Activated naive CD8-positive, alpha-beta T cell treated with anti-CD3 and anti-CD28 coated beads, Interleukin-2, amount 50 U/mL, for 16 hours (primary cell): ENCODE measurements around the gene CD276.
"Not testable (repeated sequence)": the region's sequence is repeated elsewhere in the genome, so short reads cannot be mapped to it uniquely, and the experiment has no call there.

Source experiments
- DNase-seq: peaks from one replicate; pipeline ENCODE4 v3.0.0-alpha.2; 2020; ENCODE audit warnings: low read depth, low spot score

CD276 gene

DNA sequence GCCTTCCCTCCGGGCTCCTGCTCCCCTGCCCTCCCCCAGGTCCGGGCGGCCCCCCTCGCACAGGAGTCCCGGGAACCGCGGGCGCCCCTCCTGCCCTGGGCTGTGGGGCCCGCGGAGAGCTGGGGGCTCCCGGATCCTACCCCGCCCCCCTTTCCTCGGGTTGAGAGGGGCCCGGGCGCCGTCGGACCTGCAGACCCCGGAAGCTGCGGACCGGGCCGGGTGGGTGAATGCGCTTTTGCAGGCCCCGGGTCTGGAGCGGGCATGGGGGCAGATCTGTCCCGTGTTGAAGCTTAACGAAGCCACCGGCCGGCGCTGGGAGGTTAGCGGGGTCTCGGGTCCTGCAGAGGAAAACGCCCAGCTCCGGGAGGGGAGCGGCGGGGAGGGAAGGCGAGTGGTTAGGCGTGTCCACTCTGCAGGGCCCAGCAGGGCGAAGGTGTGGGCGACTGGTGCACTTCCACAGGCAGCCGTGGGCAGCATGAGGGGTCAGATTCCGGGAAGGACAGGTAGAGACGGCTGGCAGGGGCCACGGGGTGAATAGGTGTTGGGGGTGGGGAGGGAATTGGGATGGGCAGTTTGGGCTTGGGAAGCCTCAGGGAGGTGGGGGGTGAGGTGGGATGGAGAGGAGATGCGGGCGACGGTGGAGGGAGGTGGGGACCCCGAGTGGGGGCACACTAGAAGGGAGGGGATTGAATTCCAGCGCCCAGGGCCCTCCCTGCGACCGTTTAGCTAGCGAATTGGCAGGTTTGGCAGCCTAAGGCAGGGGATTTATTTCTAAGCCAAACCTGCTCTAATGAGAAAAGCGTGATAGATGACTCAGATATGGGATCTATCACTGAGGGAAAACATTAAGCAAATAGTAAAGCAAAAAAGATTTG lies 635 bp downstream of the CD276 start:
- no peak for DNase-seq

GRCh38 chr15:73685981-73686380 lies 1.8 kb downstream of the CD276 start:
- DNase-seq: no peak

DNA sequence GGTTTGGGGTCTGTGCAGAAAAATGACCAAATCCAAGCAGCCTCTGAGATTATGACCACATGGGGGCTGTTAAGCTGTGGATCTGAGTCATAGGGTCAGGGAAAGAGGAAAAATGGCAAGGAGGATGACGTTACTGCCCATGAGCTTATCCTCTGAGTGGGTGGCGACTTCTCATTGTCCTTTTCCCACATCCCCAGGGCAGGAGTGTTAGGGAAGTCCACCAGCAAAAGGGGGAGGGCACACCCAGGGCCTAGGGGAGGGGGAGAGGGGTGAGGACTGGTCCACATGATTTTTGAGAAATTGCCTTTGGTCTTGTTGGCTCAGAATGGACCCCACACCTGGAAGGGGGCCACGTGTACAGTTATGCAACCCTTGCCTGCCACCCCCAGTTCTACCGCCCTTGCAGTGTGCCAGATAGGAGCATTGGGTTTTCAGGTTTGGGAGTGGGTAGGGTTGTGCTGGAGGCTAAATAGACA lies 2.6 kb downstream of the CD276 start:
- DNase-seq: no peak

DNA sequence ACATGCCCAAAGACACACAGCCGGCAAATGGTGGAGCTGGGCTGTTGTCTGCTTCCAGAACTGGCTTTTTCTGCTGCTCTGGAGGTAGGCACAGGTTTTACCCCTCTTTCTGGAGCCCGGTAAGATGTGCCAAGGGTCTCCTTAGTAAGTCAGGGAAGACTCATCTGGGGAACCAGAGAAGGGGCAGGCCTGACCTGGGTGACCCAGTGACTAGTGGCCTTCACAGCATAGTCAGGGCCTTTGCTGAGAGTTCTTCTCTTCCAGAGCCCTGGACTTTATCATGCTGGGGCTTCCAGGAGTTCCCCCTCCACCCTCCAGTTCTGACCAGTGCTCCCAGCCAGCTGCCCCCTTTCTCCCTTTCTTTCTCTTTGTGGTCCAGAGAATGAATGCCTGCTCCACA lies 3.2 kb downstream of the CD276 start:
- DNase-seq: no peak

DNA sequence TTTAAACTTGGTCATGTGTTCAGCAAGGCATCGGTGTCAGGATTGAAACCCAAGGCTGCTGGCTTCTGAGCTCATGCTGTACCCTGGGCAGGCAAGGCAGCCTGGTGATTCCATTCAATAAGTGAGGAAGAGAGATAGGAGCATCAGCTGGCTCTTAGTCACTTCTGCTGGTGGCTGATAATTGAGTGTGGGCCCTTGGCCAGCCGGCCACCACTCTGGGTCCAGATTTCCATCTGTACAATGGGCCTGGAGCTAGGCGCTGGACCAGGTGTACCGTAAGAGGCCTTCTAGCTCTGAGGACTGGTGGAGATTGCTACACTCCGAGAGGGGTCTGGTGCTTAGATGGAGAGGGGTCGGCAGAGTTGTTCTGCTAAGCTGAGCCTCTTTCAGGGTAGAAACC lies 4.3 kb downstream of the CD276 start:
- no peak for DNase-seq

- no peak for DNase-seq
Measured at GRCh38 chr15:73691396-73691795, 7.2 kb downstream of the CD276 start.

DNA sequence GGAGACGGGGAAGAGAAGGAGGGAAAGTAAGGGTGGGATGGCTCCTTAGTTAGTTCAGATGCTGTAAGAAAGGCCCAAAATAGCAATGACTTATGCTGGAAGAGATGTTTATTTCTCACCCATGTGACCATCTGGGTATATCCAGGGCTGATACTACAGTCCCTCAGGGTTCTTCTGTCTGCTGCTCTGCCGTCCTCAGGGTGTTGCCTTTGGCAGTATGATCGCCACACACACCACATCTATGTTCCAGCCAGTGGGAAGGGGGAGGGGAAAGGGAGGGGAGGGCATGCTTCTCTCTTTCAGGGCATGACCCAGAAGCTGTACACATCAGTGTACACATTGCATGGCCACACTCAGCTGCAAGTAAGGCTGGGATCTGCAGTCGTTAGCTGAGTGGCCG lies 10.2 kb downstream of the CD276 start:
- no peak for DNase-seq

DNA sequence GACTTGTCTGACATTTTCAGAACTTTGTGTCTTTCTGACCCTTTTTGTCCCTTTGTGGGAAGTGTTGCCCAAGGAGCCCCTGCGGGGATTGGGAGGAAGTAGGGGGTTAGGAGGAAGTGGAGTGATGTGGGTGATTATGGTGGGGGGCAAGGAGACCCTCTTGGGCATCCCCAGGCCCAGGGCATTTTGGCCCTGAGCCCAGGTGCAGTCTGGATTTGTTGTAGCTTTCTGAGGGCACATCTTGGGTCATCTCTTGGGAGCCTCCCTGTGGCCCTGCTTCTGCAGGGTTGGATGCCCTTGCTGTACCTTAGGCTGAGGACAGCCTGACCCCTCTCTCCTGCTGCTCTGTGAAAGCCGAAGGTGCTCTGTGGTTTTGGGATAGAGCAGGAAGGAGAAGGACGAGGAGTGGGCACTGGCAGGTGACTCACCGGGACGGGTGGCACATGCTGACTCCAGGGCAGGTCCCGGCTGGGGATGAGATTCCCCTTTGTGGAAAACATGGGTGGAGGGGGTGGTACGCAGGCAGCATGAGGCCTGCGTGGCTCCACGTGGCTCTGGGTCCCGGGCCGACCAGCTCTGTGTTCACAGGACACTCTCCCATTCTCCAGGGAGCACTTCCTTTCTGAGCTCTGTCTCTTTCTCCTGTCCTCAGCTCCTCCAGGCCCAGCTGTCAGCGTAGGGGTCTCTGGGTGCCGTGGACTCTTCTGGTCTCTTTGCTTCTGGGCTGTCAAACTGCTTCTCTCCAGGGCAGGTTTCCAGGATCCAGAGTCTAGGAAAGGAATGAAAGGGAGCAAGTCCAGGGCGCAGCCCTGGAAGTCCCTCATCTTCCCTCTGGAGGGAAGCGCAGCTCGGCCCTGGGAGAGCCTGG lies 11.8 kb downstream of the CD276 start:
- DNase-seq: no peak

DNA sequence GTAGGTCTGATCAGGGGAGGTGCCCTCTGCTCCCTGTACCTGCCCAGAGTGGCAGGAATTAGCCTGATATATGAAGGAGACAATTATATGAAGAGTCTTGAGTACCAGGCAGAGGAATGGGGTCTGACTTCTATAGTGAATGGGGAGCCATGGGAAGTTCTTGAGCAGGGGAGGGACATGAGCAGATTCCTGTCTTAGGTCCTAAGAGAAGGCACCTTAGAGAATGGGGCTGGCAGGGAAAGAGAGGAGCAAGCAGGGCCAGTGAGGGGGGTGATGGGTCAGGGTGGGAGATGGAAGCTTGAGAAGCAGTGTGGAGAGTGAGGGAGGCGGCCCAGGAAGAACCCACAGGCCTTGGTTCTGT lies 12.4 kb downstream of the CD276 start:
- no peak for DNase-seq

DNA sequence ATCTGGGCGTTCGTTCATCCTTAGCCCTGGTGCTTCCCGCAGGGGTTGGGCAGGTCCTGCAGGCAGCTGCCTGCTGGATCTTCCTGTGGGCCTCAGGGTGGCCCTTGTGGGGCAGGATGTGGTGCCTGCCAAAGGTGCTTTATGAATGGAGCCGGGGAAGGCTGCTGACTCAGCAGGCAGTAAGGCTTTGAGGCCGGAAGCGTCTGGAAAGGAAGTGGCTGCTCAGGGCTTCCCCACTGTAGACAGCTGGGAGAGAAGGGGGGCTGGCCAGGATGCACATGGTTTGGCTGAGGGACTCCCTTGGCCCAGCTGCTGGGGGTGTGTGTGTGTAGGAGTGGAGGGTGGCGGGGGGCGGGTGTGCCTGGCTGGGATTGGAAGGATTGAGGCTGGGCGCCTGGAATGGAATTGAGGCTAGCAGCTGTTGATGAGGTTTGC lies 12.9 kb downstream of the CD276 start:
- peak; percentile 21 for DNase-seq

DNA sequence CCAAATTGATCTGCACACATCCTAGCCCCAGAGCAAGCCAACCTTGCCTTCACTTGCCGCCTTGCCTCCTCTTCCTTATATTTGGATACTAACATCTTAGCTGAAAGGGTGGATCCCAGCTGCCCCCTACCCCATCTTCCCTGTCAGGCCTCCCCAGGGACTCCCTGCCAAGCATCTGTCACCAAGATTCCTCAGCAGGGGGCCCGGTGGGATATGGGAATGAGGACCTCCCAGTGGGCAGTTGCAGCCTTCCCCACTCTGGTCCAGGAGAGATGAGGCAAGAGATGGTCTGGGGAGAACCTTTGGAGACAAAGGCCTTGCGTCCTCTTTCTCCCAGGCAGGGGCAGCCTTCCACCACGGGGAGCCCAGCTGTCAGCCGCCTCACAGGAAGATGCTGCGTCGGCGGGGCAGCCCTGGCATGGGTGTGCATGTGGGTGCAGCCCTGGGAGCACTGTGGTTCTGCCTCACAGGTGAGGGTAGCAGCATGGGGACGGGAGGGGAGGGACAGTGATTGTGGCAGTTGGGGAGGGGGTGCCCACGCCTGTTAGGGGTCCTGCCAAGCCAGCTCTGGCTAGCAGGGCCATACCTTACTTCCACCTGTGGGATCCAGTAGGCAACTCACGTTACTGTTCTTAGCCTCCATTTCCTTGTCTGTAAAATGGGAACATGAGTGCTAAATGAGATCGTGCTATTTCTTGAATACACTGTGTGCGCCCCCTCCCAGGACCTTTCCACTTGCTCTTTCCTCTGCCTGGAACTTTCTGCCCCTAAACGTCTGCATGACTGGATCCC lies 15.3 kb downstream of the CD276 start:
- DNase-seq: no peak

- DNase-seq: peak; percentile 46
Measured at GRCh38 chr15:73700041-73700842, 16.1 kb downstream of the CD276 start.

DNA sequence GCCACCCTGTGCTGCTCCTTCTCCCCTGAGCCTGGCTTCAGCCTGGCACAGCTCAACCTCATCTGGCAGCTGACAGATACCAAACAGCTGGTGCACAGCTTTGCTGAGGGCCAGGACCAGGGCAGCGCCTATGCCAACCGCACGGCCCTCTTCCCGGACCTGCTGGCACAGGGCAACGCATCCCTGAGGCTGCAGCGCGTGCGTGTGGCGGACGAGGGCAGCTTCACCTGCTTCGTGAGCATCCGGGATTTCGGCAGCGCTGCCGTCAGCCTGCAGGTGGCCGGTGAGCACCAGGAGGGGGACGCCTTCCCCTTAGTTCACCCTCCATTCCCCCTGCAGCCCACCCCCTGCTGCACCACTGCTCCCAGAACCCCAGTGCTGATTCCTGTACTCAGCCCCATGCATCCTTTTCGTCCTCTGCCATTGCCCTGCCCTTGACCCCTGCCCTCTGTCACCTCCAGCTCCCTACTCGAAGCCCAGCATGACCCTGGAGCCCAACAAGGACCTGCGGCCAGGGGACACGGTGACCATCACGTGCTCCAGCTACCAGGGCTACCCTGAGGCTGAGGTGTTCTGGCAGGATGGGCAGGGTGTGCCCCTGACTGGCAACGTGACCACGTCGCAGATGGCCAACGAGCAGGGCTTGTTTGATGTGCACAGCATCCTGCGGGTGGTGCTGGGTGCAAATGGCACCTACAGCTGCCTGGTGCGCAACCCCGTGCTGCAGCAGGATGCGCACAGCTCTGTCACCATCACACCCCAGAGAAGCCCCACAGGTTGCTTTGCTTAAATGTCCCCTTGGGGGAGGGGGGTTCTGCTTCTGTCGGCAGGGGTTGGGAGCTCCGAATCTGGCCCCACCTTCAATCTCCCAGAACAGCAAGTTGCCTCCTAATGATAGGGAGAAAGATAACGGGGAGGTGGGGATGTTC lies 18.4 kb downstream of the CD276 start:
- not testable (repeated sequence) for DNase-seq

DNA sequence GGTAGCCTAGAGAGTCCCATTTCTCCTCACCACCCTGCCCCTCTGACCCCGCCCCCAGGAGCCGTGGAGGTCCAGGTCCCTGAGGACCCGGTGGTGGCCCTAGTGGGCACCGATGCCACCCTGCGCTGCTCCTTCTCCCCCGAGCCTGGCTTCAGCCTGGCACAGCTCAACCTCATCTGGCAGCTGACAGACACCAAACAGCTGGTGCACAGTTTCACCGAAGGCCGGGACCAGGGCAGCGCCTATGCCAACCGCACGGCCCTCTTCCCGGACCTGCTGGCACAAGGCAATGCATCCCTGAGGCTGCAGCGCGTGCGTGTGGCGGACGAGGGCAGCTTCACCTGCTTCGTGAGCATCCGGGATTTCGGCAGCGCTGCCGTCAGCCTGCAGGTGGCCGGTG lies 19.4 kb downstream of the CD276 start:
- not testable (repeated sequence) for DNase-seq

DNA sequence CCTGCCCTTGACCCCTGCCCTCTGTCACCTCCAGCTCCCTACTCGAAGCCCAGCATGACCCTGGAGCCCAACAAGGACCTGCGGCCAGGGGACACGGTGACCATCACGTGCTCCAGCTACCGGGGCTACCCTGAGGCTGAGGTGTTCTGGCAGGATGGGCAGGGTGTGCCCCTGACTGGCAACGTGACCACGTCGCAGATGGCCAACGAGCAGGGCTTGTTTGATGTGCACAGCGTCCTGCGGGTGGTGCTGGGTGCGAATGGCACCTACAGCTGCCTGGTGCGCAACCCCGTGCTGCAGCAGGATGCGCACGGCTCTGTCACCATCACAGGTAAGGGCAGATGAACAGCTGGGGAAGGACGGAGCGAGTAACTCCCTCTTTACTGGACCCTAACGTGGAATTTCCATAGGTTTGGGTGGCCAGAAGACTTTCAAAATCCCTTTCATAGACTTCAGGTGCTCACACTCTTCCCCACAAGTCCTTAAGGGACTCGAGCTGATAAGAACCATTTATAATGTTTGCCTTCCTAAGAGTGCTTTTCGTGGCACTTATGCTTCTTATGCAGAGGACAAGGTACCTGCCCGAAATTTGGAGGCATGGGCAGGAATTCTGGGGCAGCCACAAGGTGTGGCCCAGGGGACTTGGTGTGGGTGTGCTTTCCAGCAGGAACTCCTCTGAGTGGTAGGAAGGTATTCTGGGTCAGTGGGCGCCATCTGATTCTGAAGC lies 20.1 kb downstream of the CD276 start:
- DNase-seq: not testable (repeated sequence)

DNA sequence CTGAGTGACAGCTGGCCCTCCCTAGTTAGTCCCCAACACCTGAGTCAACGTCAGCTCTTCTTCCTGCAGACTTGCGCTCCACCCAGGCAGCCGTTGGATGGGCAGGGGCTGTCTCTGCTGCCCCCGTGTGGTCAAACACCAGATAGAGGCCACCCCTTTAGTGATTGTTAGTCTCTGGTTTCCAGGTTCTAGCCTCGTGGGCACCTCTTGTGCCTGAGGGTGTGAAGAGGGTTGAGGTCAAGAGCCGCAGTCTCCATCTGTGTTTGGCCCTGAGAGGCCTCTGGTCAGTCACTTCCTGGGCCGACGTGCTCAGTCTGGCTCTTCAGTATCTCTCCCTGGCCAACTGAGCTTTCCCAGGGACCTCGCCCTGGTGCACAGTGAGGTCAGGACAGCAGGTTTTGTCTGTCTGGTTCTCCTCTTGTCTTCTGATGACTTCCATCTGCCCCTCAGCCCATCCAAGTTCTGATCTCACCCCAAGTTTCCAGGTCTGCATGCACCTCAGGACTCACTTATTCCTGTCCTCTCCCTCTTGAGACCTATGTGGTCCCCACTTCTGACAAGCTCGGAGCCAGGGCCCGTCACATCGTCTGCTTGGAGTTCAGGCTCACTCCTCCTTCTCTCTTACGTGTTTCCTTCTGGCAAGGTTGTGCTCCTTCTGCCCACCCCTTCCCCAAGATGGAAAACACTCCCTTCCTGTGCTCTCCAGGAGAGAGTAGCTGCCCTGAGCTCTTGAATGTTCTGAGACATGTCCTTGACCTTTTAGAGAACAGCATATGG lies 20.9 kb downstream of the CD276 start:
- peak; percentile 29 for DNase-seq

GRCh38 chr15:73708691-73709090 lies 24.5 kb downstream of the CD276 start:
- DNase-seq: no peak

- DNase-seq: no peak
Measured at GRCh38 chr15:73709241-73709640, 25.1 kb downstream of the CD276 start.
